ENCODE measurements around the gene PLCB1. TPM values are rescaled to one million over a fixed set of nuclear protein-coding genes. Genes with fewer than 3 reads are reported as not detected.

PLCB1 gene
- total and polyA plus RNA-seq, 10 of the 15 experiments (the other 5 are each of a cell fraction or from before 2014, with no cell fraction given) = 0.05 to 5.3 (median 0.17) TPM; not detected in 1

GRCh38 chr20:8834851-8835250, 702.8 kb downstream of the PLCB1 start:
- Histone ChIP-seq H3K4me1 (ENCODE audit: control insufficient read depth, insufficient read depth, low read length) (no peaks in the 10 kb centered on the region), H3K79me2 (ENCODE audit: control insufficient read depth, insufficient read depth, low read length) (no peaks in the 10 kb centered on the region), H3K27me3 (replicated peaks in 1 of 2; ENCODE audit: control insufficient read depth in 2 of 2, insufficient read depth in 2 of 2, low read length in 1 of 2) (no peaks in the 10 kb centered on the region), H4K20me1 (ENCODE audit: control insufficient read depth, insufficient read depth) (no peaks in the 10 kb centered on the region), H3K4me2 (ENCODE audit: control insufficient read depth, insufficient read depth) (no peak overlapping the region), H2AFZ (ENCODE audit: control insufficient read depth, low read depth, low read length) (no peak overlapping the region), H3K4me3 (no peak overlapping the region), H3K9me3 (replicated peaks; ENCODE audit: control insufficient read depth, insufficient read depth, low read length) (no peaks in the 10 kb centered on the region), H3K27ac (ENCODE audit: control insufficient read depth, insufficient read depth) (no peak overlapping the region), H3K9ac (ENCODE audit: control insufficient read depth, insufficient read depth, low read length) (no peak overlapping the region), H3K36me3 (ENCODE audit: control insufficient read depth in 2 of 2, insufficient read depth in 2 of 2, low read length in 1 of 2) (no peaks in the 10 kb centered on the region)
- in situ Hi-C loops (cut with MboI) = no loop called here
- intact Hi-C loops (cut with micrococcal nuclease; ENCODE audit: unreplicated experiment) = no loop called here
- BruUV-seq (replicated peaks) = no TSS peak
- ChIA-PET SMC1A (ENCODE audit: uncharacterized antibody, unreplicated experiment) (no interaction called here), RAD21 (ENCODE audit: unreplicated experiment) (no interaction called here), POLR2A (no interaction called here), CTCF (no interaction called here)
- WGBS (ENCODE audit: insufficient coverage, insufficient replicate concordance, low lambda C conversion rate, missing lambda C conversion rate) = 27% methylated on average over 1 of the region's 1 CpG
- DNase-seq (ENCODE audit: low read depth, low spot score) = no peak
- ATAC-seq = no peak
- FAIRE-seq = no peak
- no peak for TF ChIP-seq CHD4 (IDR thresholded peaks at IDR 0.05)
- no peak for TF ChIP-seq MYC (IDR thresholded peaks at IDR 0.05; ENCODE audit: insufficient read depth, insufficient read length, insufficient replicate concordance, low read length, severe bottlenecking)
- TF ChIP-seq, protein P1, sequence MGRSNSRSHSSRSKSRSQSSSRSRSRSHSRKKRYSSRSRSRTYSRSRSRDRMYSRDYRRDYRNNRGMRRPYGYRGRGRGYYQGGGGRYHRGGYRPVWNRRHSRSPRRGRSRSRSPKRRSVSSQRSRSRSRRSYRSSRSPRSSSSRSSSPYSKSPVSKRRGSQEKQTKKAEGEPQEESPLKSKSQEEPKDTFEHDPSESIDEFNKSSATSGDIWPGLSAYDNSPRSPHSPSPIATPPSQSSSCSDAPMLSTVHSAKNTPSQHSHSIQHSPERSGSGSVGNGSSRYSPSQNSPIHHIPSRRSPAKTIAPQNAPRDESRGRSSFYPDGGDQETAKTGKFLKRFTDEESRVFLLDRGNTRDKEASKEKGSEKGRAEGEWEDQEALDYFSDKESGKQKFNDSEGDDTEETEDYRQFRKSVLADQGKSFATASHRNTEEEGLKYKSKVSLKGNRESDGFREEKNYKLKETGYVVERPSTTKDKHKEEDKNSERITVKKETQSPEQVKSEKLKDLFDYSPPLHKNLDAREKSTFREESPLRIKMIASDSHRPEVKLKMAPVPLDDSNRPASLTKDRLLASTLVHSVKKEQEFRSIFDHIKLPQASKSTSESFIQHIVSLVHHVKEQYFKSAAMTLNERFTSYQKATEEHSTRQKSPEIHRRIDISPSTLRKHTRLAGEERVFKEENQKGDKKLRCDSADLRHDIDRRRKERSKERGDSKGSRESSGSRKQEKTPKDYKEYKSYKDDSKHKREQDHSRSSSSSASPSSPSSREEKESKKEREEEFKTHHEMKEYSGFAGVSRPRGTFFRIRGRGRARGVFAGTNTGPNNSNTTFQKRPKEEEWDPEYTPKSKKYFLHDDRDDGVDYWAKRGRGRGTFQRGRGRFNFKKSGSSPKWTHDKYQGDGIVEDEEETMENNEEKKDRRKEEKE (IDR thresholded peaks at IDR 0.05) = no peak

DNA sequence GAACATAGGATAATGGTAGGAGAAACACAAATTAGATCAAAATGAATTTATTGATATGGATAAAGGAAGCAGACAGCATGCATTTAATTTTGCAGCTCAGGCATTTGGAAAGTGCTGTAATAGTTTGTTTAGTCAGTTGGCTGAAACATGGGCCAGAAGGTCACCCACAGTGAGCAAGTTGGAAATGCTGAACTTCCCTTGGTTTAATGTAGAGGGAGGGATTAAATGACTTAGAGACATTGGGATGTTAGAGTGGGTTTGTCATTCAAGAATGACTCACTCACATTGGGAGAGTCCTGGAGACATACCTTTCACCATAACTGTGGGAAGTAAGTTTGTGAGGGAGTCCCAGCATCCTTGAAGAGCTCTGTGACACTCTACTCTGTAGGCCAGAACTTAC, 705.3 kb downstream of the PLCB1 start:
- SMC1A ChIA-PET (ENCODE audit: uncharacterized antibody, unreplicated experiment) = interaction anchor here (0.7 kb wide), 1 partner anchor 35 kb away, joined by 3 read pairs; no protein-coding TSS in a partner anchor
- in situ Hi-C loops (cut with MboI) (no loop called here), intact Hi-C loops (cut with micrococcal nuclease; ENCODE audit: unreplicated experiment) (no loop called here)
- CTCF ChIA-PET = interaction anchor here (2.1 kb wide), 1 partner anchor 16 kb away, joined by 5 read pairs; no protein-coding TSS in a partner anchor
- Histone ChIP-seq H3K9me3 (replicated peaks; ENCODE audit: control insufficient read depth, insufficient read depth, low read length) (no peaks in the 10 kb centered on the region), H3K9ac (ENCODE audit: control insufficient read depth, insufficient read depth, low read length) (no peak overlapping the region), H3K4me1 (ENCODE audit: control insufficient read depth, insufficient read depth, low read length) (no peaks in the 10 kb centered on the region), H3K4me3 (no peak overlapping the region), H3K4me2 (ENCODE audit: control insufficient read depth, insufficient read depth) (no peak overlapping the region), H2AFZ (ENCODE audit: control insufficient read depth, low read depth, low read length) (no peak overlapping the region), H4K20me1 (ENCODE audit: control insufficient read depth, insufficient read depth) (no peaks in the 10 kb centered on the region), H3K27ac (ENCODE audit: control insufficient read depth, insufficient read depth) (no peak overlapping the region), H3K36me3 (ENCODE audit: control insufficient read depth in 2 of 2, insufficient read depth in 2 of 2, low read length in 1 of 2) (no peaks in the 10 kb centered on the region), H3K27me3 (replicated peaks in 1 of 2; ENCODE audit: control insufficient read depth in 2 of 2, insufficient read depth in 2 of 2, low read length in 1 of 2) (no peaks in the 10 kb centered on the region), H3K79me2 (ENCODE audit: control insufficient read depth, insufficient read depth, low read length) (no peaks in the 10 kb centered on the region)
- RAD21 ChIA-PET (ENCODE audit: unreplicated experiment) = no interaction called here
- no TSS peak for BruUV-seq (replicated peaks)
- TF ChIP-seq TARDBP (IDR thresholded peaks at IDR 0.05; ENCODE audit: borderline replicate concordance) = no peak
- DNase-seq (ENCODE audit: low read depth, low spot score) (no peak), FAIRE-seq (no peak), ATAC-seq (no peak)
- POLR2A ChIA-PET = no interaction called here
